HepG2 (cell line): ENCODE results near the gene TBC1D5. TPM values are rescaled to one million over a fixed set of nuclear protein-coding genes. Genes with fewer than 3 reads are reported as not detected.
"Not testable (repeated sequence)": the region's sequence is repeated elsewhere in the genome, so short reads cannot be mapped to it uniquely, and the experiment has no call there.

Experiments used
- ATAC-seq: fragments of 200-7000 bp; cut with Tn5 transposase; 3 replicates; pipeline ENCODE4 v1.9.1; 2020; ENCODE audit warnings: mild to moderate bottlenecking, moderate library complexity
- BruUV-seq: library from RNA; stranded (reverse); fragments of 400-500 nt; replicated peaks from 2 replicates; lab custom pipeline; 2021; lab: Mats Ljungman, UMichigan
- CTCF ChIA-PET: fragments of 300-600 bp; formaldehyde crosslinking; extraction: SDS; loops from one replicate; lab custom pipeline; 2021; ENCODE audit warnings: low total read pairs, inconsistent platforms, low intra/inter-chr PET ratio; lab: Yijun Ruan, JAX
- POLR2A ChIA-PET: fragments of 350-600 bp; sonication (Branson Sonifier 250); formaldehyde crosslinking; loops from one replicate; lab custom pipeline; 2020; ENCODE audit warnings: antibody characterized with exemption, inconsistent platforms; lab: Yijun Ruan, JAX
- DNase-seq: peaks from one replicate; pipeline ENCODE4 v3.0.0-alpha.2; 2015; ENCODE audit warnings: low spot score
- FAIRE-seq: peaks from 3 replicates; lab custom pipeline; 2011; peaks lifted over from hg19 to GRCh38; lab: Jason Lieb, UNC
- H2AFZ ChIP-seq: one replicate; pipeline ENCODE4 v1.6.1; 2011; ENCODE audit warnings: low read length, inconsistent platforms
- H3K27ac ChIP-seq: fragments of 300-600 bp; 3 replicates; pipeline ENCODE4 v1.8.0; 2011; ENCODE audit warnings: mixed run types, mild to moderate bottlenecking, mixed read lengths, low read length, inconsistent platforms; ENCODE audit not compliant: insufficient read depth; ENCODE audit errors: extremely low read length
- H3K27me3 ChIP-seq, 2 experiments: fragments of 200-600 bp in 1 of 2; 2 replicates in 1 of 2; 3 replicates in 1 of 2; pipeline versions ENCODE4 v1.6.0 to v1.8.0; 2011; ENCODE audit warnings: low read length in 2 of 2, mild to moderate bottlenecking in 2 of 2, moderate library complexity in 2 of 2, inconsistent platforms in 1 of 2; ENCODE audit not compliant: insufficient read depth in 2 of 2, control insufficient read depth in 1 of 2
- H3K36me3 ChIP-seq, 2 experiments: fragments of 200-600 bp in 1 of 2; replicated peaks in 1 of 2; 2 replicates in 1 of 2; 3 replicates in 1 of 2; pipeline versions ENCODE4 v1.5.1 to v1.8.0; 2011; ENCODE audit warnings: low read length in 2 of 2, inconsistent platforms in 1 of 2; ENCODE audit not compliant: insufficient read depth in 2 of 2, control insufficient read depth in 1 of 2
- H3K4me1 ChIP-seq: 2 replicates; pipeline ENCODE4 v1.5.1; 2012; ENCODE audit warnings: low read length, inconsistent platforms; ENCODE audit not compliant: insufficient read depth
- H3K4me2 ChIP-seq: 2 replicates; pipeline ENCODE4 v1.6.0; 2011; ENCODE audit warnings: low read depth, low read length, inconsistent platforms
- H3K4me3 ChIP-seq, 3 experiments: fragments of 200-600 bp in 1 of 3; sonication (generic), shearing (Covaris generic) in 1 of 3; replicated peaks in 1 of 3; 2 replicates each; pipeline ENCODE4 v1.5.1; 2011 to 2016; ENCODE audit warnings: low read length in 3 of 3, inconsistent platforms in 2 of 3, low read depth in 2 of 3, mild to moderate bottlenecking in 2 of 3, control low read depth in 1 of 3, mixed read lengths in 1 of 3; ENCODE audit not compliant: insufficient read depth in 1 of 3
- H3K79me2 ChIP-seq: one replicate; pipeline ENCODE4 v1.6.1; 2011; ENCODE audit warnings: low read length, inconsistent platforms; ENCODE audit not compliant: insufficient read depth
- H3K9ac ChIP-seq: 2 replicates; pipeline ENCODE4 v1.6.0; 2011; ENCODE audit warnings: mild to moderate bottlenecking, low read depth, low read length, inconsistent platforms; ENCODE audit not compliant: insufficient read depth
- H3K9me3 ChIP-seq: 2 replicates; pipeline ENCODE4 v1.5.1; 2012; ENCODE audit warnings: mild to moderate bottlenecking, low read length
- H4K20me1 ChIP-seq: 2 replicates; pipeline ENCODE4 v1.6.0; 2011; ENCODE audit warnings: inconsistent platforms, mild to moderate bottlenecking, low read length, moderate library complexity; ENCODE audit not compliant: insufficient read depth
- ARNT ChIP-seq: fragments of 450-650 bp; IDR thresholded peaks from 2 replicates; pipeline ENCODE4 v1.6.1; 2017
- DMAP1 ChIP-seq: IDR thresholded peaks from 2 replicates; pipeline ENCODE4 v1.6.1; 2016
- ZFP62 ChIP-seq: sonication (generic); formaldehyde crosslinking; IDR thresholded peaks from 2 replicates; pipeline ENCODE4 v1.4.0; 2020; ENCODE audit warnings: missing genetic modification reagents
- ZNF281 ChIP-seq: sonication (generic); formaldehyde crosslinking; IDR thresholded peaks from 2 replicates; pipeline ENCODE4 v1.4.0; 2020; ENCODE audit warnings: missing genetic modification reagents, borderline replicate concordance
- WGBS: methylation state at CpG from one replicate; pipeline ENCODE4 v1.1.6; 2017; ENCODE audit warnings: low lambda C conversion rate; 5-methylcytosine and 5-hydroxymethylcytosine counted together
- in situ Hi-C: cut with HindIII; loops from 2 replicates; pipeline ENCODE4 v1.10.0; 2017; ENCODE audit warnings: low pct_unique_long_range_greater_than_20kb; ENCODE audit not compliant: extremely low pct_ligation_motif_present
- intact Hi-C: fragments of 100-400 bp; cut with micrococcal nuclease; formaldehyde crosslinking; loops from one replicate; pipeline ENCODE4 v1.10.0; 2022; ENCODE audit not compliant: unreplicated experiment
- polyA plus RNA-seq, 8 experiments: library from polyadenylated mRNA; depleted of rRNA in 3 of 8; stranded (reverse) in 7 of 8; unstranded in 1 of 8; fragments of >200 nt; fragmentation: Illumina TruSeq in 4 of 8; extraction: Trizol in 4 of 8; gene quantifications; 2 replicates each; pipeline versions ENCODE4 v1.2.1 to v1.2.3, GENCODE V29; 2011 to 2016; ENCODE audit warnings: low read depth in 4 of 8, missing spikeins in 1 of 8, mixed read lengths in 1 of 8; ENCODE audit not compliant: insufficient read depth in 1 of 8
- total RNA-seq, 5 experiments: library from RNA; depleted of rRNA; stranded (reverse); fragments of >200 nt; fragmentation: Illumina TruSeq; extraction: Trizol; gene quantifications; 2 replicates each; pipeline ENCODE4 v1.2.3, GENCODE V29; 2016; ENCODE audit warnings: low read depth in 1 of 5

Gene TBC1D5
- total and polyA plus RNA-seq, 2 of the 13 experiments (the other 11 are each of a cell fraction or from before 2014, with no cell fraction given) = 19.2 to 33.3 TPM

GRCh38 chr3:17782751-17783150 is 40.3 kb upstream of the TBC1D5 start:
- H3K36me3 ChIP-seq = no peaks in the 10 kb centered on the region
- H3K9ac ChIP-seq = no peak overlapping the region
- DNase-seq = no peak
- H3K27ac ChIP-seq = no peak overlapping the region
- no peak overlapping the region for H3K4me2 ChIP-seq
- in situ Hi-C loops = no loop called here
- no peak overlapping the region for H2AFZ ChIP-seq
- no peaks in the 10 kb centered on the region for H3K9me3 ChIP-seq
- no peaks in the 10 kb centered on the region for H3K4me1 ChIP-seq
- WGBS = 16% methylated on average over 2 of the region's 2 CpGs
- POLR2A ChIA-PET = no interaction called here
- CTCF ChIA-PET = no interaction called here
- H3K27me3 ChIP-seq = no peaks in the 10 kb centered on the region
- no TSS peak for BruUV-seq
- intact Hi-C loops = no loop called here
- ATAC-seq = no peak
- H3K4me3 ChIP-seq = no peak overlapping the region
- TF ChIP-seq ZNF281 (CRISPR knock-in tag) (no peak), DMAP1 (CRISPR knock-in tag) (no peak), ZFP62 (no peak), ARNT (no peak)
- no peaks in the 10 kb centered on the region for H4K20me1 ChIP-seq
- no peaks in the 10 kb centered on the region for H3K79me2 ChIP-seq
- FAIRE-seq = no peak

- H2AFZ ChIP-seq, H3K9me3 ChIP-seq, CTCF ChIA-PET, H4K20me1 ChIP-seq, in situ Hi-C loops, H3K4me1 ChIP-seq, H3K9ac ChIP-seq, BruUV-seq, H3K36me3 ChIP-seq, H3K4me3 ChIP-seq, FAIRE-seq, H3K27ac ChIP-seq, POLR2A ChIA-PET, DNase-seq, H3K4me2 ChIP-seq, H3K27me3 ChIP-seq, ATAC-seq, H3K79me2 ChIP-seq, intact Hi-C loops: not testable (repeated sequence)
- WGBS = 50% methylated on average over 2 of the region's 2 CpGs
Observed at GRCh38 chr3:17780369-17780768, 37.9 kb upstream of the TBC1D5 start.
